UCSD-AML1 (cell line): ENCODE data around the gene C11orf98.
"Not testable (repeated sequence)": the region's sequence is repeated elsewhere in the genome, so short reads cannot be mapped to it uniquely, and the experiment has no call there.

Experiments
- DNase-seq: peaks from one replicate; lab custom pipeline; 2025; ENCODE audit not compliant: unreplicated experiment; lab: John Stamatoyannopoulos, UW

The C11orf98 gene

GRCh38 chr11:62665075-62665598 lies at the start of gene C11orf98, which contains the start of gene CSKMT:
TSS of gene C11orf98 (minus strand) at chr11:62665210. CDS start at chr11:62665169, 41 bp downstream.
TSS of gene CSKMT (plus strand) at chr11:62665312. CDS start at chr11:62665880, 568 bp downstream.
- DNase-seq, result peak; percentile 91

- no peak for DNase-seq
Observed at GRCh38 chr11:62713343-62713742, 48.3 kb upstream of the C11orf98 start.

DNA sequence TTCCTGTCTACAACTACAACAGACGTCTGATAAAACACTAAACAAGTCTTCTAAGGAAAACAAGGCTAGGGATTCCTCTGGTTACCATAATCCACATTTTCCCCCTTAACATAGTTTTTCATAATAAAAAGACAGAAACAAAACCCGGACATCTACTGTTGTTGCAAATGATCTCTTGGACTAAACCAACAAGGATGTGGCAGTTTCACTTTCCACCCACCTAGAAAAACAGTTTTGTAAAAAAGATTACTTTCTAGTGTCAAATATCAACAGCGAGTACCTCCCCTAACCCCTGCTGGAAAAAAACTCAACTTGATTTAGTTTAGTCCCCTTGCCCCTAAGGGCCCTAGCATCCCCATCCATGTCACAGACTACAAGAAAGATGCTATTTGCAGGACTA lies 47.9 kb upstream of the C11orf98 start:
- no peak for DNase-seq

DNA sequence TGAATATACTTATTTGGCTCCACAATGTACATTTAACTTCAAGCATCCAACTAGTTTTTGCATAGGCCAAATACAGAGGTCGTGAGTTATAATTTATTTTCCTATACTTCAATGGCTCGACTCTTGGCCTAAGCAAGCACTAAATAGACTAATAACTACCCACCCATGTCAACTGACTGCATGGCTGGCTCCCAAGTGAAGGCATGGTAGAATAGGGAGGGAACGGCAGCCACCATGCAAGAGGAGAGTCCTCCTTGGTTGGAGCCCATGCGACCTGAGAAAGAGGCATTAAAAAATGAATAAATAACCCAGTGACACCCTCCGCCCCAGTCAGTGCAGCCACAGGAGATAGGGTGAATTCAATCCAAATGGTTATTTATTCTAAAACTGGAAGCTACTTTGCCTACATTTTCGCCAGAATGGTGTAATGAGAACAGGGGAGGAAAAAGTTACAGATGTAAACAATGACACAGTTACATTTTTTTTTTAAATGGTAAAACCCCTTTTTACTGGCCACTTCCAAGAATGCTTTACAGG lies 47.3 kb upstream of the C11orf98 start:
- no peak for DNase-seq

DNA sequence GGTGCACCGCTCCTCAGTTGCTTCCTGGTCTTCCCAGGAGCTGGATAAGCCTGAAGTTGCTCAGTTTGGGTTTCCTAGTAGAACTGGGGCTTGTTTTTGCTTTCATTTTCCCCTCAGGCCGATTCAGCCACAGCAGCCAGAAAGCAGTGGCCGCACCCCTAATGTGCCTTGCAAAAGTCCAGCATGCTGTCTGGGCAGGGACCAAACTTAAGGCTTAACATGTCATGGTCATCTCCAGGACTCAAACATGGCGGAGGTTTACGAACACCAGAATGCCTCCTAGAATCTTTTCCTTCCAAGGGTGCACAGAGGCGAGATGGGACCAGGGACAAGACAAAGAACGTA lies 45.0 kb upstream of the C11orf98 start:
- no peak for DNase-seq

DNA sequence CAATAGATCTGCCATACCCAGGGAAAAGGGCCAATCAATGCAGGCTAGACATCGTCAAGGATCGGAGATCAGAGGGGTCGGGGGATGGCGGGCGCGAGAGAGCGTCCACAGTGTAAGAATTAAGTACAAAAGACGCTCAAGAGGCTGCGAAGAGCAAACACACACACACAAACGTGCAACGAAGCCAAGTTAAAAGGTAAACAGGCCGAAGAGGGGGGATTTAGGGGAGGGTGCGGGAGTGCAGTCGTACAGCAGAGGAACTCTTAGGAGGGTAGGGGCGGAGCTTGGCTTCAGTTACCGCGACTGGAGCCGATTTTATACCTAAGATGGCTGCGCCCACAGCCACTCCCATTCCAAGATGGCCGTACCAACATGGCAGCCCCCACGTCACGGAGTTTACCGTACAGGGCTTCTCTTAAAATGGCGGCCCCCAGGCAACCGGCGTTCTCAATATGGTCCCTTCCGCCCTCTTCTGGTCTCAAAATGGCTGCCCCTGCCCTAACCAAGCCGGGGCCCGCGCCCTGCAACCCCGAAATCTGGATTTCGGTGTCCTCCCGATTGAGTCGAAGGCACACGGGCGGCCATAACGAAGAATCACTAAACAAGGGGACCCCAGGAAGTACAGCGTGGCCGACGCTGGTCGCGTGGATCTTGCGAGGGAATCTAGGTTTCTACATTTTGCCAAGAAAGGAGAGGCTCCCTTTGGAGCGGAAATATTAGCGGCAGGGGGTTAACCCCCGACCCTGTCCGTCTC lies 44.4 kb upstream of the C11orf98 start:
- no peak for DNase-seq

DNA sequence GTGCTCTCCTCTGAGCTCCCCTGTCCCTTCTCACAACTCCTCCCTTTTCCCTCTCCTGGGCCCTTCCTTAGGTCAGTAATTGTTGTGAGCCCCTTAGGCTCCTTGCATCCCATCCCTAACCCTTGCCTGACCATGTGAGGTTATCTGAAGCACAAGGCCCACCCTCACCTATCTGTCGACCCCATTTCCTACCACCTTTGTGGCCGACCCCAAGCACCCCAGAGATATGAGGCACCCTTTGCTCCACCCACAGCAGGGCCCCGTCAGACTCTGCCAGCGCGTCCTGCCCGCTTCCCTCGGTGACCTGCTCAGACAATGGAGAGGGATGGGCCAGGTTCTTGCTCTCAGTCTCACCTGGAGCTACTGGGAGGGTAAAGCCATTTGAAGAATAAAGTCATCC lies 43.8 kb upstream of the C11orf98 start:
- no peak for DNase-seq

DNA sequence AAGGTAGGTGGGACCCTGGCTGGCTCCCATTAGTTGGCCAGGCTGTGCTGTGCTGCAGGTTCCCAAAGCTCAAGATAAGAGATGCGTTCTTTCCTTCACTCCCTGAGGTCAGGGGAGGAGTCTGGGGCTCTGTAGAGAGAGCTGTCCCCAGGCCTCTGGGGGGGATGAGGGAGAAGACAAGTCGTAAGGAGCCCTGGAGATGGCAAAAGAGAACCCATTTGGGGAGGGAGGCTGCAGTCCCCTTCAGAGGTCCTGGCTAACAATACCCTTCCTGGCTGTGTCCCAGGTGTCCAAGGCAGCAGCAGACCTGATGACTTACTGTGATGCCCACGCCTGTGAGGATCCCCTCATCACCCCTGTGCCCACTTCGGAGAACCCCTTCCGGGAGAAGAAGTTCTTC lies 43.4 kb upstream of the C11orf98 start:
- DNase-seq, result no peak

- DNase-seq, result no peak
Observed at GRCh38 chr11:62707277-62707861, 42.4 kb upstream of the C11orf98 start, which contains the start of the genes BSCL2 and GNG3. TSS of gene BSCL2 (minus strand) at chr11:62707424. CDS start at chr11:62707195, 229 bp downstream. TSS of gene GNG3 (plus strand) at chr11:62707676. CDS start at chr11:62708296, 620 bp downstream.

GRCh38 chr11:62706850-62707247 lies 41.8 kb upstream of the C11orf98 start:
- no peak for DNase-seq

DNA sequence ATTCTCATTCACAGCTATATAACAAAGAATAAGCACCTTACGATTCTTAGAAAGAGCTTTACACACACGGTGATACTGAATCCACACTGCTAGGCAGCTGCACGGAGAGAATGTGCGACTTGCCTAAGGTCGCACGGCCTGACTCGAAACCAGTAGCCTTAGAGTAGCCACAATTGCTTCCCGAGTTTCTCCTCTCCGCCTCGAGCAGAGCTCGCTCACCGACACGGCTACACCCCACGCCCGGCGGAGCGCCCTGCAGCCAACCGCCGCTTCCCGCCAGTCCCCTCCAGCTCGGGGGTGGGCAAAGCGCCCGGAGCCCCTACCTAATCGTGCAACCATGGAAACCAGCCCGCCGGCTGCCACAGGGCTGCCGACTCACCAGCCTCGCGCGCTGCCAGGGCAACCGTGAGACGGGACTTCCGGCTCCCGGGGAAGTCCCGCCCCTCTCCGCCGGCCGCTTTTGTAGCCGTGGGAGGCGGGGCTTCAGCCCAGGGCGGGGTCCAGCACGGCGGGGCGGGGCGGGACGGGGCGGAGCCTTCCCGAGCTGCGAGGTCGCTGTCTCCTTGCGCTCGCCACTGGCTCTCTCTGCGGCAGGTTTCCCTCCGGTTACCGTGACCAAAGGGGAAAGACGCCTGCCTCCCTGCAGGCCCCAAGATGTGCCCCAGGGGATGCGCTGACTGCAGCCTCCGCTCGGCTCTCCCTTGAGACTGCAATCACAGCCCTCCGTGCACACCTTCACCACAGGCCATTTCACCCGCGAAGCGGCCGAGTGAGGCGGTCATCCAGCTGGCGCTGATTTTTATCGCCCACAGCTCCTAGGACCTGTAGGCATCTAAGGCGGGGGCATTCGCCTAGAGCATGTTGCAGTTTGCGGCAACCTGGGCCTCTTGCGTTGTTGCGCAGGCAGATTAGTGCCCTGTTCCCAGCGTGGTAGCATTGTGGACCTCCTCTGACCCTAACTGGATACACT lies 41.2 kb upstream of the C11orf98 start:
- peak; percentile 92 for DNase-seq

DNA sequence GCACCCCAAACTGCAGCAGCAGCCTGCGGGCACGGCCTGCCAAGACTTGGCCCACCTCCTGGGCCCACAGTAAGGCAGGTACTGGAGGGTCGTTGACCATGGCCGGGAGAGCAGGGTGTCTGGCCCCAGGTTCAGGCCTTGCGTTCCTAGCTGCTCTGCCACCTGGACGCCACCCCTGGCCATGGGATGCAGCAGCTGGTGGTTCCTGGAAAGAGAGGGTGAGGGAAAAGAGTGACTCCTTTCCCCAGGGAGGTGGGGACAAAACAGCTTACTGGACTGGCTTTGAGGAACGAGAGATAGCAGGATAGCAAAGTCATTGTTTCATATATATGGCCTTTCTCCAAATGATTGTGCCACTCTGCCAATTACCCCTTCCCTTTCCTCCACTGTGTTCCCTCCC lies 40.4 kb upstream of the C11orf98 start:
- no peak for DNase-seq

DNA sequence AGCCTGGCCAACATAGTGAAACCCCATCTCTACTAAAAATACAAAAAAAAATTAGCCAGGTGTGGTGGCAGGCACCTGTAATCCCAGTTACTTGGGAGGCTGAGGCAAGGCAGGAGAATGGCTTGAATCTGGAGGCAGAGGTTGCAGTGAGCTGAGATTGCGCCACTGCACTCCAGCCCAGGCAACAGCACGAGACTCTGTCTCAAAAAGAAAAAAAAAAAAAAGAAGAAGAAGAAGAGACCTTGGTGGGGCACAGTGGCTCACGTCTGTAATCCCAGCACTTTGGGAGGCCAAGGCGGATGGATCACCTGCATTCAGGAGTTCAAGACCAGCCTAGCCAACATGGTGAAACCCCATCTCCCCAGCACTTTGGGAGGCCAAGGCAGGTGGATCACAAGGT lies 38.9 kb upstream of the C11orf98 start:
- DNase-seq, result not testable (repeated sequence)

GRCh38 chr11:62702246-62702645 lies 37.2 kb upstream of the C11orf98 start:
- DNase-seq, result no peak

GRCh38 chr11:62694455-62695167 lies 29.6 kb upstream of the C11orf98 start:
- peak; percentile 48 for DNase-seq

DNA sequence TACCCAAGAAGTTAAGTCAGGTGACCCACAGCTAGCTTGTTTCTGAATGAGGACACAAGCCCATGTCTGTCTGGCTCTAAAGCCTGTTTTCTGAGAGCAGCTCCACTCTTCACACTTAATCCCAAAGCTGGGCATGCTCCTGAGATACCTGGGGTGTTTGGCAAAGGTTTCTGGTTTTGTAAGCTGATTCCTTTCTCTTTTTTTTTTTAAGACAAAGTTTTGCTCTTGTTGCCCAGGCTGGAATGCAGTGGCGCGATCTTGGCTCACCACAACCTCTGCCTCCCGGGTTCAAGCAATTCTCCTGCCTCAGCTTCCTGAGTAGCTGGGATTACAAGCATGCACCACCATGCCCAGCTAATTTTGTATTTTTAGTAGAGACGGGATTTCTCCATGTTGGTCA lies 28.6 kb upstream of the C11orf98 start:
- DNase-seq, result not testable (repeated sequence)

DNA sequence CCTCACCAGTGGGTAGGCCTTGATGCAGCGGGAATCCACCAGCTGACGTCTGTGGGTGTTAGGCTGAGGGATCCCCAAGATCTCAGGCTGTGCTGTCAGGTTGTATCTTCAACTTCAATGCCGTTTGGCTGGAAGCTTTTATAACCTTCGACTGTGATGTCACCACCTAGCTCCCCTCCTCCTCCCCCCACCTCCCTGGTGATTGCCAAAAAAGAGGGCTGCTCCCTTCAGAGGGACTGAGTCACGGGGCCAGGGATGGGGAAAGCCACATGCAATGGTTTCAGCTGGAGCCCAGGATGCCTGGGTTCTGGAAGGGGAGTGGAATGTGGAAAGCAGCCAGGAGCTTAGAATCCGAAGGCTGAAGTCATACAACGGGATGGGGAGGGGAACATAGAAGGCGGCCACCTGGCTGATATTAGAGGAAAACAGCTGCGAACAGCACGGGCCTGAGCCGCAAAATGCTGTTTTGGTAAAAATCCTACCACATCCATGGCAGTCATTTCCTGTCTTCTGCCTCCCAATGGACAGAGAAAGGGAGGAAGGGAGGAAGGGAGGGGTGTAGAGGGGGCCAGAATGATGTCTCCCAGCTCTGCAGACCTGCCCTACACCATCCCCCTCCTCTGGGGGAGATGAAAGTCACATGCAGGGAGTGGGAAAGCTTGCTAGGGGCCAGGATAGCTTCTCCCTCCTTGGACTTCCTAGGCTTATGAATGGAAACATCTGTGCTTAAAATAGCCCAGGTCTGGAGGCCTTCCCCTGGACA lies 24.6 kb upstream of the C11orf98 start, which contains the start of gene LRRN4CL:
LRRN4CL (minus strand) TSS at position 110 of the 763 bp plus-strand sequence. CDS start 1,022 bp downstream, outside the sequence.
- DNase-seq, result no peak

DNA sequence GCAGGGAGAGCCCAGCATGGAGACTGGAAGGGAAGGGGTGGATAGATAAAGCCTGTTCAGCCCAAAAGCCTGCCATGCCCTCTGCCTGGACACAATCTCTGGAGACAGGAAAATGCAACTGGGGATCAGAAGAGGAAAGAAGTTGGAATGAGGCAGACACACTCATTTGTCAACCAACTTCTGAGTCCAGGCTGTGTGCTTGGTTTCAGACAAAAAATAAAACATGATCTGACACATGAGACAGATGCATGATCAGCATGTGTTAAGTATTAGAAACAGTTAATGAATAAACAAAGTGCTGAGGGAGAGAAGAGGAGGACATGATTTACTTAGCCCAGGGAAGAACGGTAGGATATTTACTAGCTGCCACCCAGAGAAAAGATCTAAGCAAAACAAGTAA lies 23.5 kb upstream of the C11orf98 start:
- no peak for DNase-seq
